Hepatocyte (in vitro differentiated cells): ENCODE results near the gene ERC2.

ENCODE experiments used
- CTCF ChIP-seq: fragments of 200-600 bp; sonication (generic); IDR thresholded peaks from 2 replicates; pipeline ENCODE4 v1.5.1; 2016; ENCODE audit warnings: antibody characterized with exemption, mild to moderate bottlenecking; ENCODE audit not compliant: poor library complexity
- EZH2 ChIP-seq: fragments of 200-600 bp; sonication (generic); IDR thresholded peaks from 2 replicates; pipeline ENCODE4 v1.6.1; 2016; ENCODE audit warnings: antibody characterized with exemption, mild to moderate bottlenecking, borderline replicate concordance
- EZH2phosphoT487 ChIP-seq: fragments of 200-600 bp; sonication (generic); IDR thresholded peaks from one replicate; pipeline ENCODE4 v1.6.1; 2018; ENCODE audit warnings: antibody characterized with exemption, mild to moderate bottlenecking, low read depth, moderate library complexity; ENCODE audit not compliant: unreplicated experiment, severe bottlenecking

DNA sequence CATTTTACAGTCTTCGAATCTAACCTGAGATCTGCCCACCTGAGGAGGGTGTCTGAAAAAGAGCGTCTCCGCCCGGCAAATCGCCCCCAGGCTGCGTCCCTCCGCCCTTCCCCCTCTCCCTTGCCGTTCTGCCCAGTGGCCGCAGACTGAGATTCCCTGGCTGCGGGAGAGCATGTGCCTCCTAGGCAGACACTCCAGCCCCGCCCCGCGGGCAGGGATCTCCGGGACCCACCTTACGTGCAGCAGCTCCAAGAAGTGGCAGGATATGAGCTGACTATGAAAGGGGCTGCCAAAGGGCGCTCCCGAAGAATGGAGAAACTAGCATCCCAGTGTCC lies 978.5 kb downstream of the ERC2 start:
- TF ChIP-seq CTCF (no peak), EZH2phosphoT487 (no peak), EZH2 (no peak)
